ENCODE measurements around the gene KSR1.
"Not testable (repeated sequence)": the region's sequence is repeated elsewhere in the genome, so short reads cannot be mapped to it uniquely, and the experiment has no call there.

Gene KSR1

DNA sequence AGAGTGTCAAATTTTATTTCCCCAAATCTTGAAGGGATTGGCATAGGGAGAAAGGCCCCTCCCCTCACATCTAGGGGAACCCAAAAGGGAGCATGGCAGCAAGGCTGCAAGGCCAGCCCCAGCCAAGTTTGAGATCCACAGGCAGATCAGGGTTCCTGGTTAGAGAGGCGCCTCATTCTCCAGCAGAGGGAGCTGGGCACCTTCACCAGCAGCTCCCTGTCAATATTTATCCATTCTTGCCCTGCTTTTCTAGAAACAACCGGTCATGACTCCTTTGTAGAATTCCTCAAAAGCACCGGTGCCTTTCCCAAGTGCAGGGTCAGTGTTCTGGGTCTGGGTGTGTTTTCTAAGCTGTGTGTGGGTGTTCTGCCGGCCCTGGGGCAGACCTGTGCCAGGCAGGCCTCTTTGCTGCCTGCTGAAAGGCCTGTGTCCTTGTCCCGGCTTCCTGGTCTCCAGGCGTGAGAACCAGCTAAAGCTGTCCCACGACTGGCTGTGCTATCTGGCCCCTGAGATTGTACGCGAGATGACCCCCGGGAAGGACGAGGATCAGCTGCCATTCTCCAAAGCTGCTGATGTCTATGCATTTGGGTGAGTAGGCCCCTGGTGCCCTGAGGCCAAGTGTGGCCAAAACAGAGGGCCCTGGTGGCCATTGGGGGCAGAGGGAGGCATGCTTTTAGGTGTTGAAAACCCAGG, 153.5 kb downstream of the KSR1 start:
- DNase-seq (ENCODE audit: low spot score): peak; percentile 67

DNA sequence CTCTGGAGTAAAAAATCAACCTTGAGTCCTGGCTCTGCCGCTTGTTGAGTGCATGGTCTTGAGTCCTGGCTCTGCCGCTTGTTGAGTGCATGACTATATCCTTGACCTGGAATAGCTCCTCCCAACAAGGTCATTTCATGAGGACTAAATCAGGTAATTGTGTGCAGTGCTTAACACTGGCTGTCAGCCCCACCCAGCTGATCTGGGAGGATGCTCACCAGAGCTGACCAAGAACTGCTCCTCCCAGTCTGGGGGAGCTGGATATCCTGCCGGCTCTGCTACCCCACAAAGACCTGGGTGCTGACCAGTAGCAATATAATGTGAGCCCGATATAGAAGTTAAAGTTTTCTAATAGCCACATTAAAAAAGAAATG, 154.0 kb downstream of the KSR1 start:
- no peak for DNase-seq (ENCODE audit: low spot score)

DNA sequence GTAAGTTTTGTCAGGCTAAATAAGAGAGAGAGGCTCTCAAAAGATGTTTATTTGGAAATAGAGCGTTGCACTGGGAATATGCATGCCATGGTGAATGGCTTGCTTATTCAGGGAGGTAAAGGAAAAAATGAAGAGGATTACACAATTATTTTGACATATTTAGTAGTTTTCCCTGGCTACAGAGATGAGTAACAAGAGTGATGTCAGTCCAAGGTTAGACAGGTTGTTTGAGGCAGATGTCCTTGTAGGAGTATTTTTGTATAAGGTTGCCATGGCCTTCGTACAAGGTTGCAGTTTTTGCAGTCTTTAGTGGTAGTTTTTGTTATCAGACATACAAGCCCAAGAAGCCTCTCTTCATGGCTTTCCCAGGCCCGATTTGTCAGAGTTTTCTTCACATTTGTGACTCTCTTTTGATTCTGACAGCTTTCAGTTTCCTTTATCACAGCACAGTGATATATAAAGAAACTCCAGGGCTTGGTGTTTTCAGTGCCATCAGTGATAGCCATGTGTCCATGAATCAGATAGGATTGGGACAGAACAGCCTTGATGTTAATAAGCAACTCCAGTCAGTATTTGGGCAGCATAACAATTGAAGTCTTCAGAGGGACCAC, 156.0 kb downstream of the KSR1 start:
- no peak for DNase-seq (ENCODE audit: low spot score)

DNA sequence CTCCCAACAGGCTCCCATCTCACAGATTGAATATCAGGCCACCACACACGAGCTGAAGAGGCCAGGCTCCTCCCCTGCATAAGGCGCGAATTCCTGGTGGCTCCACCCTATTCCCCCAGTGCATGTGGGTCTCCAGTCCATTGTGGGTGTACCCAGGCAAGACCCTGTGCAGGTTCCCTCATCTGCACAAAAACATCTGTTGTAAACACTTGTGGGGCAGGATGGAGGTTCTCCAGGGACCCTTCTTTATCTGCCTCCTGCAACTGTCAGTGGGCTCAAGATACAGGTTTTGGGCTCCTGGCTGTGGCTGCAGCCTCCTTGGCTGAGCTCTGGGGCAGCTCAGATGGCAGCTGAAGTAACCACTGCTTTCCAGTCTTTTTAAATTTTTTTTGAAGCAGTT, 157.2 kb downstream of the KSR1 start:
- DNase-seq (ENCODE audit: low spot score): no peak

DNA sequence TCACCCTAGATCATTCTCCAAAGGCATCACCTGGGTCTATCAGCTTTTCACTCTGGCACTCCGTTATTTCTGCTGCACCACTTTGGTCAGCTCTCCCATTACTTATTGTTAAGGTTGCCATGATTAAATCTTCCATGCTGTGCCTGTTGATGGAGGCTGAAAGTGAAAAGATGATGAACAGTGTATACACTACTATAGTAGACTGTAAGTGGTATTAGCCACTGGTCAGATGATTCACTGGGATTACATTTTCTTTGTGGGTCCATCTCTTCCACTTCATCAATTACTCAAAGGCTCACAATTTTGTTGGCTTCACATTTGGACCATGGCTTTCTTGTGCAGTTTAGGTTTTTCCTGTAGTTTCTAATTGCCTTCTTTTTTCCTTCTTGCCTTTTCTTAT, 158.9 kb downstream of the KSR1 start:
- no peak for DNase-seq (ENCODE audit: low spot score)

DNA sequence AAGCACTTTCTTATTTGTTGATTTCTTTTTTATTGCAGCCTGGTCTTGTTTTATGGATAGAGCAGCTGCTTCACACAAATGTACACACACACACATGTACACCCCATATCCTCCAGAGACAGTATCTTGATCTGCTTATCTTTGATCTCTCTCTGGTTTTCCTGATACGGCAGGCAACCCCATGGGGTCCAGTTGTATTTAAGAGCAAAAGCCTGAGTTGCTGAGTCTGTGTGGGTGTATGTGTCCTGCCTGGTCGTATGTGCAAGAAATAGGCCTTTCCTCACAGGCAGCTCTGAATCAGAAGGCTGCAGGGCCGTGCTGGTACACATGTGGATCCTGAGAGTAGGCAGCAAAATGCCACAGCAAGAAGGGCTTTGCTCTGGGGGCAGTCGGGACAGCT, 160.2 kb downstream of the KSR1 start:
- DNase-seq (ENCODE audit: low spot score): no peak

DNA sequence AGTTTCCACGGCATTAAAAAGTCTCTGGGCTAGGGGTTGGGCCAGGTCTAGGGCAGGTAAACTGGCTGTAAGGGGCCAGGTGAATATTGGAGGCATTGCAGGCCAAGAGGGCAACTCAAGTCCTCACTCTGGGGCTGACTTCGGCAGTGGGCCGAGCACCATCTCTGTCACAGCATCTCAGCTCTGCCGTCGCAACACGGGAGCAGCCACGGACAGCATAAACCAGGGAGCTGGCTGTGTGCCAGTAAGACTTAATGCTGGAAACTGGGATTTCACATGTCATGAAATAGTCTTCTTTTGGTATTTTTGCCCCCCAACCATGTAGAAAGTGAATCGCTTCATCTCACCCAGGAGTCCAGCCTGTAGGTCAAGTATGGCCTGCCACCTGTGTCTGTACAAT, 162.2 kb downstream of the KSR1 start:
- no peak for DNase-seq (ENCODE audit: low spot score)

DNA sequence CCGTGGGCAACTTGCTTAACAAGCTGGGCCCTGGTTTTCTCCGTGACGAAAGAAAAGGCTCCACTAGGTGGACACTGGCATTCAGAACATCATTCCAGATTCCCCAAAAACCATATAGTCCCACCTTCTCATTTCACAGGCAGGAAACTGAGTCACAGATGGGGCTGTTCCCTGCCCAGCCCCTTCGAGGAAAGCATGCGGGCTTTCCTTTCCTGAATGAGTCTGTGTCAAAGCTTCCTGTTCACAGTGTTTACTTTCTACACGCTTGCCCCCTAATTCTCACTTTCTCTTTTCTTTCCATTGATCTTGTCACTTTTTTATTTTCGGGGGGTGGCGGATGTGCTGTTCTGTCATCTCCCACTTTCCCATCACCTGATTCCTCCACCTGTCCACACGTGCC, 164.5 kb downstream of the KSR1 start:
- no peak for DNase-seq (ENCODE audit: low spot score)

DNA sequence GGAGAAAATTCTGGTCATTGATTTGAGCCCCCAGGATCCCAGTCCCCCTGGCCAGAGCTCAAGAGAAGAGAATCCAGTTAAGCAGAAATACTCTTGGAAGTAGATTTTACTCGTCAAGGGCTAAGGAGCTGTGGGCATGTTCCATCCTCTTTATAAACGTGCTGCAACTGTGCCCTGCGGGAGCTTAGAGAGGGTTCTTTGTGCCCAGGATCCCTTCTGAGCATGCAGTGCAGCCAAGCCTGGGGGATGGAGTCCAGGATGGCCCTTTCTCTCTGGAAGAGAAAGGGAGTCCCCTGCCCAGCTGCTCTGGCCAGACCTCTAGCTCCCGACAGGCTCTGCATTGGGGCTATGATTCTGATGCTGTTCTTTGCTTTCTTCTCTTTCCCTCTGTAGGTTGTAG, 165.3 kb downstream of the KSR1 start:
- no peak for DNase-seq (ENCODE audit: low spot score)

DNA sequence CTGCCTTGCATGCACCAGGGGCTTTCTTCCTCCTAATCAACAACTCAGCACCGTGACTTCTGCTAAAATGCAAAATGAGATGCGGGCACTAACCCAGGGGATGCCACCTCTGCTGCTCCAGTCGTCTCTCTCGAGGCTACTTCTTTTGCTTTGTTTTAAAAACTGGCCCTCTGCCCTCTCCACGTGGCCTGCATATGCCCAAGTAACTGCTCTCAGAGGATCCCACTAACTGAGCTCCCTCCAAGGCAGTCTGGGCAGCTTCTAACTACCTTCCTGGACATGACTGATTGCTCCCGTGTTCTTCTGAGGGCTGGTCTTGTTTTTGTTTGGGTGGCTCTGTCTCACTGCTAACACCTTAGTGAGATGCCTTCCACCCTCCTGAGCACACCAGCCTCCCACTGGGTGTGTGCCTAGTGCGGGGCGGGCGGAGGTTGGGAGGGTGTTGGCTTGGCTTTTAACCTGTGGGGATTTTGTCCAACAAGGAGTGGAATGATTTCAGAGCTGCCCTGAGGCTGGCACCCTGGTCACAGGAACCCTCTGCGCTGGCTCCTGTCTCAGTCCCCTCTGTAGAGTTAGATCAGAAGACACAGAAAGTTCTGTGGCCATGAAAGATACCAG, 165.8 kb downstream of the KSR1 start:
- DNase-seq (ENCODE audit: low spot score): no peak

DNA sequence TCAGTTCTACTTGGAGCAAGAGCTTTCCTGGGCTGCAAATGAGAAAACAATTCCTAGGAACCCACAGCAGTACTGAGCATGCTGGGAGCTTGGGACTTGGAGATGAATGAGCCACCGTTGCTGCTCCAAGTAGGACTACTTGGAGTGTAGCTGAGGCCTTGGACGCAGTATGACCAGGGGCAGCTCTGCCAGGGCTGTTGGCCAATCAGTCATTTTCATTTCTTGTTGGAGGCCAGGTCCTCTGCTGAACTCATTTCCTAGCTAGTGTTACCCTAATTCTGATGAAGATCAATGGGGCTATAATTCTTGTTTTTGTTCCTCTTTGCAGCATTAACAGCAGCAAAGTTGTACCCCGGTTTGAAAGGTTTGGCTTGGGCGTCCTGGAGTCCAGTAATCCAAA, 166.7 kb downstream of the KSR1 start:
- DNase-seq (ENCODE audit: low spot score): no peak

DNA sequence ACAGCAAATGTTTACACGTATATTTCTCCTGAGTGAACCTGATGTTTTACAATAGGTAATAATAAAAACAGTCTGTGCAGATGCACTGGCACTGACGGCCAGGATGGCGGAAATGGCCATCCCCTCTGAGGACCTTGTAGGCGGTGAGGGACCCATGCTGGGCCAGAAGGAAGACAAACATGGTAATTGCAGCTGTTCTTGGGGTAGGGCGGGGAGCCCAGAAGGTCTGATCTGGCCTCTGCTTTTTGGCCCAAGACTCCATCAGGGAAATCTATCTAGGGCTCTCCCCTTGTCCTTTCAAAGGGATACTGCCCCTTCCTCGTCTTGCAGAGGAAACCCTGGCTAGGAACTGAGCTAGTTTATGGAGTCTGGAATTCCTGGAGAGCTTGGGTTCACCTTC, 167.4 kb downstream of the KSR1 start:
- no peak for DNase-seq (ENCODE audit: low spot score)

DNA sequence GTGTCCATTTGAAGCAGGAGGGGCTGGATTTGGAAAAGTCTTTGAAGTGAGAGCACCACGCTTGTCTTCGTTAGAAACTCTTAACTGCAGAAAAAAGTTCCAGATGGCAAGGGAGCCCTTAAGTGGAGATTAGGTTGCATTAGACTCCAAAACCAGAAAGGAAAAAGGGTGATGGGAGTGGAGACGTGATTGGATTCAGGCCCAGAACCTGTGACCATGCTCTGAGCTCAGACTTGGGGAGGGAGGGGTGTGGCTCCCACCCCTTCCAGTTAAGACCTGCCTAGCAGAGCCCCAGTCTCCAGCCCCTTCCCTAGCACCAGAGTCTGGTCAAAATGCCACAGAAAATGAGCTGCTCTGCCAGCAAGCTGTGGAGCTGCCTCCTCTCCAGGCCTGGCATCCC, 168.3 kb downstream of the KSR1 start:
- DNase-seq (ENCODE audit: low spot score): no peak

DNA sequence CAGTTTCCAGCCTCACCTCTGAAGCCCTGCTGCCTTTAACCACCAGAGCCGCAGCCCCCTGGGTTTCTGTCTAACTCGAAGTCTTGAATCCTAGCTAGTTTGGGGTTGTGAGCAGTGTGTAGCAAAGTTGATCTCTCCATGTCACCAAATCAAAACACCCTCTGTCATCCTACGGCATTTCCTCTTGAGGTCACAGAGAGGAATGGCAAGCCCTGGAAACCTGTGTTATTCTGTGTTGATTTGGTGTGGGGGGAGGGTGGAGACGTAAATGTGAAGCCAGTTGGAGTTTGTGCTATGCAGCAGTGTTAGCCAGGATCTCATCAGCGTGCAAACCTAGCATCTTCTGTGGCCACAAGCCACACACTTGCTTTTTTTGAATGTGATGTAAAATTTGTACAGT, 169.6 kb downstream of the KSR1 start:
- no peak for DNase-seq (ENCODE audit: low spot score)

DNA sequence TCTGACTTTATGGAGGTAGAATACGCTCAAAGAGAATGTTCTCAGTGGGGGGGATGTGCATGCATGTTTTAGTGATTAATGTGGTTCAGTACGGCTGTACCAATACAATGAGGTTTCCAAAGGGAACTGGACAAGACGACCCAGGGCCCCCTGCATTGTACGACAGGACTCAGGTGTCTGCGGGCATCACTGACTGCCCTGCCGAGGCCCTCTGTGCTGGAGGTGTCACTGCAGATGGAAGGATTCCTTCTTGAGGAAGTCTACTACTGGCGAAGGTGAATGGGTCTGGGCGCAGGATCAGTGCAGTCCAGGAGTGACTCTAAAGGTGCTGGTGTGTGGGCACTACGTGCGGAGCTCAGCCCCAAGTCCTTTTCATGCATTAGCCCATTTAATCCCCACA, 171.3 kb downstream of the KSR1 start:
- no peak for DNase-seq (ENCODE audit: low spot score)

DNA sequence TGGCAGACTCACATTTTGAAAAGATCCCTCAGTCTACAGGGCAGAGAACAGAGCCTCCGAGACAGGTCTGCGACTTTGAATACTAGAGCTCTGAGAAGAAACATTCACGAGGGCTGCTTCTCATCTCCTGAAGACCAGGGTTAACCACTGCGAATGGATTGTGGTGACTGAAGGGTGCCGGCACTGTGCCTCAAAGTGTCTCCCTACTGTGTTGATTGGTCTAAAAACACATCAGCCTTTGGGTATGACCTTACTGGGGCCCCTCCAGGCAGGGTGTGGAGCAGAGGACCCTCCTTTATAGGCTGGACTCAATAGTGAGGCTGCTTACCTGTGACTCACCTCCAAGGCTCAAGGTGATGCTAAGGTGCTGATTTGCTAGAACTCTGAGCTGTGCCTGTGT, 172.1 kb downstream of the KSR1 start:
- no peak for DNase-seq (ENCODE audit: low spot score)

DNA sequence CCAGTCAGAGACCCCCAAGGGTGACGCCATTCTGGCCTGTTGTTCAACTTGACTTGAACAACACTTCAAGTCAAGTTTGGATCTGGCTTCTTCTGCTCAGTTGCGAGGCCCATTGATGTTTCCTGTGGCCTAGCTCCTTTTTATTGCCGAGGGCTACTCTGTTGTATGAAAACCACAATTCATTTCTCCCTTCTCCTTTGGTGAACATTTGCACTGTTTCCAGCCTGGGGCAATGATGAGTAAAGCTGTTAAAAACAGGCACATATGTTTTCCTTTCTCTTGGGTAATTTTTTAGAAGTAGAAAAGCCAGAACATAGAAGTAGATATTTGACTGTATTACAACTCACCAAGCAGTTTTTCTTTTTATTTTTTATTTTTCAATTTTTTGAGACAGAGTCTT, 173.0 kb downstream of the KSR1 start:
- DNase-seq (ENCODE audit: low spot score): not testable (repeated sequence)

DNA sequence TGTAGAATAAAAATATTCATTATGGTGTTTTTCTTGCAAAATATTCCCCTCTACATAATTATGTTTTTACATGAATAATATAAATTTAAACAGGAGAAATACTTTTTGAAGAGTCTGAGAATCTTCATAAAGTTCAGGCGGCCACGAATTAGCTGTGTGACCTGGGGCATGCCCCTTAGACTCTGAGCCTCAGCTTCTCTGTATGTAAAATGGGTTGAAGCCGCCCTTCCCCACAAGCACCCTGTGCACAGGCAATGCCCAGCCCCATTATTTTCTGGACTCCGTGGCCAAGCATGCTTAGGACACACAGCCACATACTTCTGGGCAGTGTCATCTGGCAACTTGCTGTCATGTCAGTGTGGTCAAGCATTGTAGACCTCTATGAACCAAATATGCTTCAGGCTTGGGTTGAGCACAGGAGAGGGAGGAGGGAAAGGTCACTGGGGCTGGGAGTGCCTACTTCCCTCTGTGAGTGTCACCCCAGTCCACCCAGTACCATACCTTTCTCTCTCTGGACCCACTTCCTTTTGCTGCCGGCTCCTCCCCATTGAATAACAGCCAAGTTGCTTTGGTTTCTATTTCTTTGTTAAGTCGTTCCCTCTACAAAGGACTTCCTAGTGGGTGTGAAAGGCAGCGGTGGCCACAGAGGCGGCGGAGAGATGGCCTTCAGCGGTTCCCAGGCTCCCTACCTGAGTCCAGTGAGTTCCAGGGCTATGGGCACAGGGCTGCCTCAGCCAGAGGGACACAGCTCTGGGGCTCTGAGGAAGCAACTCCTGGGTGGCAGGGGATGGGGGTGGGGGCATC, 174.6 kb downstream of the KSR1 start, which contains the start of gene LGALS9:
Gene LGALS9, plus strand, starts transcription at position 582 of the 804 bp plus-strand sequence. Its CDS starts 78 bp downstream, at position 660.
- no peak for DNase-seq (ENCODE audit: low spot score)

DNA sequence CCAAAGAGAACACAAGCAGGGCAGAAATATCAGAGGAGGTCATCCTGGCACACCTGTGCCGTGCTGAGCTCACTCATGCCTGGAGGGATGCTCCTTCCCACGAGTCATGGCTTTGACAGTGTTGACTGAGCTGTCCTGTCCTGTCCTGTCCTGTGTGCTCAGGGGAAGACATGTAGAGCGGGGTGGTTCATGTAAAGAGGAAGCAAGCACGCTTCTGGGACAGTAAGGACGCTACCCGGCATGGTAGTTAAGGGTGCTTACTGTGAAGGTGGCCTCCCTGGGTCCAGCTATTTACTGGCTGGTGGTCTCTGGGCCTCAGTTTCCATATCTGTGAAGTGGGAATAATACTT, 175.1 kb downstream of the KSR1 start:
- no peak for DNase-seq (ENCODE audit: low spot score)

DNA sequence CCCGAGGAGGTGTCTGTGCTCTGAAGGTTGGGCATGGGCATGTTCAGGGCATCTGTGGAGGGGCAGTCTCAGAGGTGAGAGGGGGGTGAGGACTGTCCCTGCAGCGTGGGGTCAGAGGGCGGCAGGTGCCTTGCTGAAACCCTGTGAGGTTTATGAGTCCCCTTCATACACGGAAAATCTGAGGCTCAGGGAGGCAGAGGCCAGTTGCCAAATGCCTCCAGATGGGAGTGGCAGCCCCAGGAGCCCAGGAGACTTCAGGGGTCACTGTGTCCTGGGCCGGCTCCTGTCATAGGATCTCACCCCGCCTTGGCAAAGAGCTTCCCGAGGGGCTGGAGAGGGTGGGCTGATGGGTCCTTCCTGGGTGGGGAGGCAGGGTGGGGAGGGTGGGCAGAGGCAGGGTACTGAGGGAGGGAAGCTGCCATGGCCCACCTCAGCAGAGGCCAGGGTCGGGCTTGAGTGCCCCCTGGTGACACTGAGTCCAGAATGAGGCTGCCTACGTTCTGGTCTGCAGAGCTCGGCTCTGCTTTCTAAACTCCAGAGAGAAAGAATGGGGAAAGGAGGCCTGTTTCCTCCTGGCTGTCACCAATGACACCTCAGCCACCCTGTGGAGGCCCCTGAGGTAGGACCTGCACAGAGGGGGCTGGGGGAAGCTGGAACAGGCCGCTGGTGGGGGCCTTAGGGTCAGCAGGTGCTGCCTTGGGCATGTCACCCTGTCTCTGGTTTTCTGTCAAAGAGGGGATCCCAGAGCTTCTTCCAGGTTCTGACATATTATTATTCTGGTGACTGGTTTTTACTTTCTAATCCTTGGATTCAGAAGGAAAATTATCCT, 175.9 kb downstream of the KSR1 start:
- DNase-seq (ENCODE audit: low spot score): no peak

DNA sequence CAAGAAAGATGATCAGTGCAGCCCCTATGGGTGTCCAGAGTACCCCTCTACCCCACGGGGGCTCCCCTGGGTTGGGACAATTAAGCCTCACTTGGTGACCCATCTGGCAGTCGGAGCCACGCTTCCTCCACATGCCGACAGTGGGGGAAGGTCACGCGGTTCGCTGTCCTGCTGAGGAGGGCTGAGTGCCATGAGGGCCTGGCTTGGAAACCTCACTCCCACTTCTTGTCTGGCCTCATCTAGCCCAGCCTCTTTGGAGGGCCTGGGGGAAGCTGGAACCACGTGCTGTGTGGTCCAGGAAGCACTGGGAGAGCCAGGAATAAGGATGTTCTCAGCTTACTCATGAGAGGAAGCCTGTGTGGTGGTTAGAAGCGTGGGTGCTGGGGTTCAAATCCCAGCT, 176.5 kb downstream of the KSR1 start:
- DNase-seq (ENCODE audit: low spot score): not testable (repeated sequence)

Data from HuH-7.5 (cell line).